WTC11 (cell line): ENCODE data around the gene TMEM156. TPM values are rescaled to one million over a fixed set of nuclear protein-coding genes. Genes with fewer than 3 reads are reported as not detected.

Experiments
- ATAC-seq: fragments of 200-7000 bp; cut with Tn5 transposase; 2 replicates; pipeline ENCODE4 v1.10.0; 2021; ENCODE audit warnings: mild to moderate bottlenecking, moderate library complexity
- CTCF ChIA-PET: fragments of 300-600 bp; sonication (Branson Sonifier 250); formaldehyde crosslinking; loops from one replicate; lab custom pipeline; 2021; ENCODE audit warnings: antibody characterized with exemption; lab: Charles Lee
- POLR2A ChIA-PET: fragments of 350-600 bp; sonication (Branson Sonifier 250); formaldehyde crosslinking; loops from one replicate; lab custom pipeline; 2021; ENCODE audit warnings: antibody characterized with exemption; lab: Charles Lee
- DNase-seq: peaks from one replicate; pipeline ENCODE4 v3.0.0; 2021; ENCODE audit warnings: low spot score
- H3K27ac Mint-ChIP-seq: 2 replicates; pipeline ENCODE4 v1.8.0; 2021; ENCODE audit warnings: mixed read lengths
- H3K27me3 Mint-ChIP-seq: 2 replicates; pipeline ENCODE4 v1.8.0; 2021; ENCODE audit warnings: low read depth, mild to moderate bottlenecking, moderate library complexity, mixed read lengths
- H3K36me3 Mint-ChIP-seq: 2 replicates; pipeline ENCODE4 v1.8.0; 2021; ENCODE audit warnings: mixed read lengths
- H3K4me1 Mint-ChIP-seq: 2 replicates; pipeline ENCODE4 v1.8.0; 2022; ENCODE audit warnings: mixed read lengths
- H3K4me3 Mint-ChIP-seq: 2 replicates; pipeline ENCODE4 v1.8.0; 2021; ENCODE audit warnings: mild to moderate bottlenecking, moderate library complexity, mixed read lengths
- H3K9me3 Mint-ChIP-seq: 2 replicates; pipeline ENCODE4 v1.8.0; 2021; ENCODE audit warnings: mixed read lengths
- AR ChIP-seq: fragments of 250-450 bp; sonication (Bioruptor Pico); IDR thresholded peaks from 2 replicates; pipeline ENCODE4 v1.9.0; 2021; ENCODE audit warnings: mild to moderate bottlenecking
- CBFB ChIP-seq: sonication (generic); formaldehyde crosslinking; IDR thresholded peaks from 2 replicates; pipeline ENCODE4 v1.8.1; 2022; ENCODE audit warnings: mild to moderate bottlenecking, low read depth, missing genetic modification reagents
- CREB1 ChIP-seq: sonication (generic); formaldehyde crosslinking; IDR thresholded peaks from 2 replicates; pipeline ENCODE4 v1.8.0; 2023; ENCODE audit warnings: mild to moderate bottlenecking, missing genetic modification reagents
- CTCF ChIP-seq: fragments of 200-600 bp; IDR thresholded peaks from 2 replicates; pipeline ENCODE4 v1.8.0; 2022; ENCODE audit warnings: antibody characterized with exemption
- E2F5 ChIP-seq: sonication (generic); formaldehyde crosslinking; IDR thresholded peaks from 2 replicates; pipeline ENCODE4 v1.8.1; 2022; ENCODE audit warnings: mild to moderate bottlenecking, moderate library complexity, missing genetic modification reagents
- EMX1 ChIP-seq: fragments of 250-450 bp; sonication (Bioruptor Pico); IDR thresholded peaks from 2 replicates; pipeline ENCODE4 v1.8.0; 2021; ENCODE audit warnings: mild to moderate bottlenecking
- GABPB1 ChIP-seq: sonication (generic); formaldehyde crosslinking; IDR thresholded peaks from 2 replicates; pipeline ENCODE4 v1.8.1; 2023; ENCODE audit warnings: mild to moderate bottlenecking, missing genetic modification reagents
- MAX ChIP-seq: sonication (generic); formaldehyde crosslinking; IDR thresholded peaks from 2 replicates; pipeline ENCODE4 v1.8.0; 2022; ENCODE audit warnings: mild to moderate bottlenecking, missing genetic modification reagents
- MYBL2 ChIP-seq: sonication (generic); formaldehyde crosslinking; IDR thresholded peaks from 2 replicates; pipeline ENCODE4 v1.8.1; 2023; ENCODE audit warnings: mild to moderate bottlenecking, moderate library complexity, missing genetic modification reagents
- NFE2L1 ChIP-seq: sonication (generic); formaldehyde crosslinking; IDR thresholded peaks from 2 replicates; pipeline ENCODE4 v1.8.1; 2023; ENCODE audit warnings: missing genetic modification reagents
- NR1H2 ChIP-seq: sonication (generic); formaldehyde crosslinking; IDR thresholded peaks from 2 replicates; pipeline ENCODE4 v1.9.0; 2021; ENCODE audit warnings: mild to moderate bottlenecking, moderate library complexity, missing genetic modification reagents
- NR3C1 ChIP-seq: sonication (generic); formaldehyde crosslinking; conservative IDR thresholded peaks from 2 replicates; pipeline ENCODE4 v1.8.1; 2023; ENCODE audit warnings: low read depth, mild to moderate bottlenecking, missing genetic modification reagents
- PREB ChIP-seq: sonication (generic); formaldehyde crosslinking; IDR thresholded peaks from 2 replicates; pipeline ENCODE4 v1.8.1; 2022; ENCODE audit warnings: mild to moderate bottlenecking, missing genetic modification reagents, moderate library complexity, borderline replicate concordance
- SMAD3 ChIP-seq: sonication (generic); formaldehyde crosslinking; IDR thresholded peaks from 2 replicates; pipeline ENCODE4 v1.8.0; 2022; ENCODE audit warnings: missing genetic modification reagents, mild to moderate bottlenecking, borderline replicate concordance
- SP1 ChIP-seq: sonication (generic); formaldehyde crosslinking; conservative IDR thresholded peaks from 2 replicates; pipeline ENCODE4 v1.8.1; 2022; ENCODE audit warnings: missing genetic modification reagents
- TEAD4 ChIP-seq: sonication (generic); formaldehyde crosslinking; IDR thresholded peaks from 2 replicates; pipeline ENCODE4 v1.8.0; 2022; ENCODE audit warnings: mild to moderate bottlenecking, missing genetic modification reagents
- ZBTB43 ChIP-seq: sonication (generic); formaldehyde crosslinking; IDR thresholded peaks from 2 replicates; pipeline ENCODE4 v1.8.1; 2023; ENCODE audit warnings: mild to moderate bottlenecking, missing genetic modification reagents
- ZMAT4 ChIP-seq: fragments of 250-450 bp; sonication (Bioruptor Pico); IDR thresholded peaks from 2 replicates; pipeline ENCODE4 v1.9.0; 2021; ENCODE audit warnings: mild to moderate bottlenecking
- ZNF219 ChIP-seq: sonication (generic); formaldehyde crosslinking; IDR thresholded peaks from 2 replicates; pipeline ENCODE4 v1.8.0; 2023; ENCODE audit warnings: missing genetic modification reagents, mild to moderate bottlenecking, borderline replicate concordance
- ZNF416 ChIP-seq: fragments of 250-450 bp; sonication (Bioruptor Pico); IDR thresholded peaks from 2 replicates; pipeline ENCODE4 v1.9.0; 2021; ENCODE audit warnings: mild to moderate bottlenecking, inconsistent platforms
- ZSCAN18 ChIP-seq: fragments of 250-450 bp; sonication (Bioruptor Pico); IDR thresholded peaks from 2 replicates; pipeline ENCODE4 v2.1.2; 2022; ENCODE audit warnings: mild to moderate bottlenecking, moderate library complexity
- total RNA-seq: library from RNA; stranded (reverse); gene quantifications from 3 replicates; pipeline ENCODE4 v1.2.3, GENCODE V29; 2021

The TMEM156 gene
- total RNA-seq, 1 experiment from 2014 or later: 0.24 TPM

GRCh38 chr4:38951598-38951997, 80.6 kb downstream of the TMEM156 start:
- DNase-seq (no peak), ATAC-seq (no peak)
- Mint-ChIP-seq H3K4me1 (peaks cover 3% of the 10 kb centered on the region; the same call in 1 of the 2 replicates), H3K27ac (no peak overlapping the region), H3K9me3 (no peaks in the 10 kb centered on the region), H3K36me3 (no peaks in the 10 kb centered on the region), H3K27me3 (no peaks in the 10 kb centered on the region), H3K4me3 (no peak overlapping the region)
- ChIA-PET POLR2A (no interaction called here), CTCF (no interaction called here)
- TF ChIP-seq ZNF219 (CRISPR knock-in tag) (no peak), CTCF (no peak), PREB (CRISPR knock-in tag) (no peak), AR (CRISPR knock-in tag) (no peak), ZMAT4 (CRISPR knock-in tag) (no peak), NR3C1 (CRISPR knock-in tag) (no peak), NR1H2 (CRISPR knock-in tag) (no peak)

- ChIA-PET POLR2A (no interaction called here), CTCF (interaction anchor here (1.0 kb wide), 1 partner anchor 43 kb away, joined by 3 read pairs; no protein-coding TSS in a partner anchor)
- TF ChIP-seq CBFB (no peak), MAX (no peak), GABPB1 (no peak), CREB1 (CRISPR knock-in tag) (no peak), NFE2L1 (CRISPR knock-in tag) (no peak), ZBTB43 (CRISPR knock-in tag) (no peak), MYBL2 (no peak), TEAD4 (CRISPR knock-in tag) (no peak), EMX1 (CRISPR knock-in tag) (no peak), ZSCAN18 (CRISPR knock-in tag) (no peak), SP1 (CRISPR knock-in tag) (no peak), SMAD3 (CRISPR knock-in tag) (no peak), E2F5 (CRISPR knock-in tag) (no peak), ZNF416 (CRISPR knock-in tag) (no peak)
- DNase-seq (no peak), ATAC-seq (no peak)
- no peak overlapping the region for H3K4me3 Mint-ChIP-seq
- H3K36me3 Mint-ChIP-seq: no peaks in the 10 kb centered on the region
- no peaks in the 10 kb centered on the region for H3K9me3 Mint-ChIP-seq
- no peak overlapping the region for H3K27ac Mint-ChIP-seq
- no peaks in the 10 kb centered on the region for H3K27me3 Mint-ChIP-seq
- H3K4me1 Mint-ChIP-seq: no peaks in the 10 kb centered on the region
Measured at GRCh38 chr4:38950734-38951133, 81.5 kb downstream of the TMEM156 start.
